GM21390 (cell line): ENCODE results near the gene ASCC3.

Source experiments
- ATAC-seq: cut with Tn5 transposase; IDR thresholded peaks from one replicate; pipeline ENCODE4 v1.9.1; 2021; ENCODE audit not compliant: unreplicated experiment

Gene ASCC3

DNA sequence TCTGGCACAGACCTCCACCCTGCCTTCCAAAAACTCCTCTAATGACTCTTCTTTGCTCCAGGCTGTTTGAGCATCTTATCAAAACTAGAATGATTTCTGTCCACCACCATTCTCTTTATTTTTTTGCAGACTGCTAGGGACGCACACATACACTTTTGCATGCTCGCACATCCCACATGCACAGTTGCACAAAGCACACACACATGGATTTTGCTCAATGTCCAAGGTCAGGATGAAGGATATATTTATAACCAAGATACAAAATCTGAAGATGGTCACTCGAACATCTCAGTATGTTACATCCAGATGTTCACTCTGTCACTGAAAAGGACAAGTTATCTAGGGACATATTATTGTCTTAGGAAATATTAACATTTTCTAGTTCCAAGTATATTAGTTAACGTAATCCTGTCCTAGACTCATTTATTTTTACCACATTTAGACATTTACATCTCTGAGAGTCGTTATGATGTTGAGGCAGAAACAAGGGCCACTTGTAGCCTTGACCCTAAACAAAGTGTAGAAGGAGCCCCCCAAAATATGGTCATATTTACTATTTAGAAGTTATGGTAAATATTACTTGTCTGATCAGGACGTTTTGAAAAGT lies 413.0 kb downstream of the ASCC3 start:
- no peak for ATAC-seq

DNA sequence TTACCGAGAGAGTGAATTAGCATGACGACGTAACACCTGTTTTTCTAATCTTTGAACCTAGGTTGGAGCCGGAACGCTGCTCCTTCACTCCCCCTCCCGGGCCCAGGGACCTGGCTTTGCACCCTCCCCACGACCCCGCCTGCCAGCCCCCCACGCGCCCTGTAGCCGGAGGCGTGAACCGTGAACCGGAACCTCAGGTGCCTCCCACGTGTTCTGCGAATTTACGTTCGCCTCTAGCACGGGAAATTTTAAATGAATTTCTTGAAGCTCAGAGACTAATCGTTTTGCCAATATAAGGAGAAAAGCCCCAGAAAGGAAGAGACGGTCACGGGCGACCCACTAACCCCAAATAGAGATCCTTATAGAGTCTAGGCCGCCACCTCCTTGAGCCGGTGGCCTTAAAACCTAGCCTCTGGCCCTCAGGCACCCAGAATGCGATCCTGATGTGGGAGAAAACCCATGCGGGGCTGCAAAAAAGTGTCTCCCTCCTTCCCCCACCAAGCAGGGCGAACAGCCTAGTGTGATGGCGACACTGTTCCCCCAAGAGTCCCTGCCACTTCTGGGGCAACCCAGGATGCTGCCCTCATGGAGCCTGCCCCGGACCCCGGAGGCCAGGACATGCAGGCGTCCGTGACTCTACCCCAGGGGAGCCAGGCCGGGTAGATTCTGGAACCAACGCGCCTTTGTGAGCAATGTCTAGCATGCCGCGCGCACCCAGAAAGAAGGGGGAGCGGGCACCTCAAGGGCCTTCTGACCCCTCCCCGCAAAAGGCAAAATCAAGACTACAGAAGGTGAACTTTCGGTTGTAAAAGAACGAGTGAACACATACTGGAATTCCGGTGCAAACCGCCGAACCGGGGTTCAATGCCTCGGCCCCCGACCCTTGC lies 413.8 kb downstream of the ASCC3 start:
- ATAC-seq: no peak

DNA sequence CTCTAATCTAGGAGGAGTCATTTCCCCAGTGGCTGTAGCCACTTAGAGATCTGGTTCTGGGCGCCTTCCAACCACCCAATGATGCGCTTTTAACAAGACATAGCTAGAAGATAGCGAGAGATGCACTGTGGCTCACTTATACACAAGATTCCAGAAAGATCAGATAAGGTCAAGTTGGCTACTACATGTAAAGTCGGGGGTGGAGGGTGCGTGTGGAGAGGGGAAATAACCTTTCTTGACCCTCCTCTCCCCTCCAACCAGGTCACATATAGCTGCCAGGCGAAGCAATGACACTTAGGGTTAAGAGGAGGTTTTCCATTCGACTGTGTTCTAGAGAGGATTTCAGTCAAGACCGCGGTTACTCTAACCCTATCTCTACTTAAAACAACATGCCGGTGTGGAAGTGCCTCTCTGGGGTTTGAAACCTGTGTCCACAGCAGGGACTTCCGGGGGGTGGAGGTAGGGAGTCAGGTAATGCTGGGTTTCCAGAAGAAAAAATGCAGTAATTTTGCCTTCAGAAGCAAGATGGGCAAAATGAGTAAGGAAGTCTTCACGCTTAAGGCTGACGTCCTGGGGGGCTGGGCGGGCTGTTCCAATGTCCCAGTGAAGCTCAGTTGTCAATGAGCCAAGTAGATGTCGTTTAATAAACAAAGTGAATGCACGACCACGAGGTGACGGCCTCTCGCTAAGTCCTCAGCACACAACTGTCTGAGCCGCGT lies 414.6 kb downstream of the ASCC3 start:
- ATAC-seq: no peak

GRCh38 chr6:100465701-100466409 lies 415.3 kb downstream of the ASCC3 start:
- no peak for ATAC-seq

DNA sequence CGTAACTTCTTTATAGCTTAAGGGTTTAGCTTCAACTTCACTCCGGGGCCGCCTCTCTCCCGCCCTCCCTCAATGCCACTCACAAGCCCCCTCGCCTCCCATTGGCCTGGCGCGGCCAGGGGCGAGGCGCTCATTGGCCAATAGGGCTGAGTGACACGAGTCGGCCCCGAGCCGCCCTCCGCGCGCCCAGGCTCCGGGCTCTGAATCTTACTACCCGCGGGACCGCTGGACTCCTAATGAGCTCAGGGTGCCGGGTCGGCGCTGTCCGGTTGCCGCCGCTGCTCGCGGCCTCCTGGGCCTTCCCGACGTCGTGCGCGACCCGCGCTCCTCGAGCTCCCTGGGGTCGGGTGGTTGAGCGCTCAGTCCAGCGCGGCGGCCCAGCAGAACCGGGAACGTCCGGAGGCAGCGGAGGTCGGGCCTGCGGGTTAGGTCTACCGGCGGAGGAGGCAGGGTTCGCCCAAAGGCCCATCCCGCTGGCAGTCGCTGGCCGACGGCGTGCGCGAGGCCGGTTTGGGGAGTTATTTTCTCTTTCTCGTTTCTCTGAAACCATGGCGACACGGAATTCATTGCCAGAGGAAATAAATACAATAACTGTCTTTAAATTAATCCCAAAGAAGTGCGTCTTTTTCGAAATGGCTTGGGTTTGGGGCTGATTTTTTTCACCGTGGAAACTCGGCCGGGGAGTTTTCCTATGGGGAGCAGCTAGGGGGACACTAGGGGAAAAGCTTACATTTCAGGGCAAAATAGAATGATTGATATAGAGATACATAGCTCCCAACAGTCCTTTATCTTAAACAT lies 416.0 kb downstream of the ASCC3 start, which contains the start of gene SIM1:
SIM1 (minus strand) TSS at position 19 of the 798 bp plus-strand sequence. CDS start 1,453 bp downstream, outside the sequence.
- peak; percentile 57 for ATAC-seq

GRCh38 chr6:100464162-100464851 lies 416.8 kb downstream of the ASCC3 start:
- ATAC-seq: no peak

DNA sequence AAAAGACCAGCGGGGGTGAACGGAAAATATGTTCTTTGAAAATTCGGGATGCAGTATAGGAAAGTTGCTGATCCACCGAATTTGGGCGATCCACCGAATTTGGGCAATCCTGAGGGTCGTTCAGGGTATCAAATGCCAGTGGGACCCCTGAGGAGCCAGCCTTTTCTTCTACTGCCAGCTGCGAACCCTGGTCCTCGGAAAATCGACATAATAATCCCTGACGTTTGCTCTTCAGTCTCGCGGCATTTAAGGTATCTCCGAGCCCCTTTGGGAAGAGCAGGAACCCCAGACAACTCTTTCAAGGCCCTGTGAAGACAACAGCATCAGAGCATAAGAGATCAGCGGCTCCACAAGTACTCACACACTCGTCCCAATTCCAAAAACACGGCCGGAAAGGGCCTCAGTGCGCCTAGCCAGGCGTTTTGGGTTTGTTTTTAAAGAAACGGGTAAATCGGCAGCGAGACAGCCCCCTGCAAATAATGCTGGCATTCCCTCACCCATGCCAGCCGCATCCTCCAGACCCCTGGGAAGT lies 417.4 kb downstream of the ASCC3 start:
- ATAC-seq: no peak

DNA sequence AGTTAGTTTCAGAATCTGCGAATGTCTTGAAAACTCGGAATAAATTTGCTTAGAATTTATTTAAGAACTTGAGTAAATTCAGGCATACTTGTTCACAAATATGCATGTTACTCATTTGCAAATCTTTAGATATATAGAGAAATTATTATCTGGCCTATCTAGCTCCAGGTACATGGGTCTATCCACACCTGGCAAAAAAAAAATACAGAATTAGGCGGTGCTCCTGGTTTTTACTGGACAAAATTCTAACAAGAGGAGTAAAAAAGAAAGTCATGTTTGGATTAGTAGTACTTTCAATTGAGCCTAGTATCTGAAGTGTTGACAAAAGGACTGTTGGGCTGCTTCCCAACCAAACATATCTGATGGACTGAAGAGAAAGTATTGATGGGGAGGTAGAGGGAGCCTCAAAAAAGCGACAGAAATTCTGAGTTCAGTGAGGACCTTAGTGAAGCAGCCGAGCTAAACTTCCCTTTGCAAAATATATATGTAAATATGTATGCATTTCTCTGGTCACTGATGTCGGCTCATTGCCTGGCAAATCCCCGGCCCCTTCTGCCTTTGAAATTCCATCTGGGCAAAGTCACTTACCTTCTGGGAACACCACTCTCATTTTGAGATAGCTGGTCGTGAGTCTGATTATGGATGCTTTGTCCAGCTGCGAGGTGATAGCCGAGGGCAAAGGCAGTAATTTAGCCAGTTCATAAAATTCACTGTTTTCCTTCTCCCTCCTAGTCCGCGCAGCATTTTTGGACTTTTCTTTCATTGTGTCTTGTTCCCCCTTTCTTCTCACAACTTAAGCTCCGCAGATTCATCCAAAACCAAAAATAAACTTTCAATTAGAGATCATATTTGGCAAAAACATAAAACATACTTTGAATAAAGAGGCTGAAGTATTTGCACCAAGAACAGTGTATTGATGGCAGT lies 418.2 kb downstream of the ASCC3 start:
- no peak for ATAC-seq

DNA sequence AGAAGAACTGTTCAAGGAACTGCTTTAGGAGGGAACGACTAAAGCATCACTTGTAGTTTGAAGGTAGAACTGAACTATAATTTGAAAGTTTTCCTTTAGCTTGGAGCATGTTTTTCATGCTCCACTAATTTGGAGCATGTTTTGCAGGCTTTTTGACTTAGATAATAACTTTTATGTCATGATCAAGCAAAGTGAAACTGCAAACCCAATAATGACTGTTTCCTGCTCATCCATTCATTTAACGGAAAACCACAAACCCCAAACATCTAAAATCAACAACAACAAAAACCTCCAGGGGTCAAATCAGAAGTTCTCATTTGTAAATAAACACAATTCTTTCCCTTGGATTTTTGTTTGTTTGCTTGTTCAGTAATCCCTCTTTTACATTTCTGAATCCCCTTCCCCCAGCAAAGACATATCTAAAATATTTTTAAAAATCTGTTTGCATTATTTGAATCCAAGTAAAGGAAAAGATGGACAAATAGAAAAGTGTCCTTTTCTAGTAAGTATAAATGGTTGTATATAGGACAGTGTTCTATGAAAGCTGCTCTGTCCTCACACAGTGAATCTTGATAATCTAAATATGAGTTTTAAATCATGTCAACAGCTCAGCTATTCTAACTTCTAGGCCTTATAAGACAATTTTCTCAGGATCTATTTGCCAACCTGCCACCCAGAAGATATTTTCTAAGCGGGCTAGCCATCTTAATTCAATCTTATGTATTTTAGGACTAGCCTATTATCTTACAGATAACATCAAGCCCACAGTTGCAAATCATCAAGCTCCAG lies 419.0 kb downstream of the ASCC3 start:
- ATAC-seq: no peak

- ATAC-seq: no peak
Measured at GRCh38 chr6:100461278-100461916, 419.7 kb downstream of the ASCC3 start.

- no peak for ATAC-seq
Measured at GRCh38 chr6:100460650-100461204, 420.4 kb downstream of the ASCC3 start.

- no peak for ATAC-seq
Measured at GRCh38 chr6:100459592-100460184, 421.4 kb downstream of the ASCC3 start.

DNA sequence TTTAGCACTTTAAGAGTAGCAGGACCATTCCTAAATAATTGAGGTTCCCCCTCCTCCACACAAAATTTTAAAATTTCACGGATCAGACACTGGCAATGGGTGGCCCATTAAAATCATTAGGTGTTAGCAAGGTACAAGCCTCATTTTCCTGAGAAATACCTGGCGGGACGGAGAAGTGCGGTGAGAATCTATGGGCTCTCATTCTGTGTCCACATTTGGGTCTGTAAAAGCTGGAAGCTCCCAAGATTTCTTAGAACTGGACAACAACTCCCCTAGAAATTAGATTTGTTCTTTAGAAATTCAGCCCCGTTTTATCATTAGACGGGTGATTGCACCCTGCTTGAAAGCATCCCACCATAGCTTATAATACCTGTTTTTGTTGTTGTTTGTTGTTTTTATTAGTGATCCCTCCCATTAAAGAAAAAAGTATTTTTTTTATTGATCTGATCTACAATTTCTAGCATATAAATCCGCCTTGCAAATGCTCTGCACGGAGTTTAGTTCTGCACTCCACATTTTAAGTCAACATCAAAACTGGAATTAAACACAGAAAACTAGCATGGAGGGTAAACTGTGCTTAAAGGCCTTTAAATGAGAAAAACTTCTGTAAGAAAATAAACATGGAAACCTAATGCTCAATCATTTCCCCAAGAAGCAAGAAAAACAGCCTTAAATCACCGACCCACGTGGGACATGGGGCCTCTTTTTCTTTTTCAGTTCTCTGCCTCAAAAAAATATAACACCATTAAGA lies 422.1 kb downstream of the ASCC3 start:
- ATAC-seq: no peak
